ENCODE results near the gene SOSTDC1. TPM values are rescaled to one million over a fixed set of nuclear protein-coding genes. Genes with fewer than 3 reads are reported as not detected.

The SOSTDC1 gene
- total RNA-seq, 1 experiment from 2014 or later: 0.20 TPM

DNA sequence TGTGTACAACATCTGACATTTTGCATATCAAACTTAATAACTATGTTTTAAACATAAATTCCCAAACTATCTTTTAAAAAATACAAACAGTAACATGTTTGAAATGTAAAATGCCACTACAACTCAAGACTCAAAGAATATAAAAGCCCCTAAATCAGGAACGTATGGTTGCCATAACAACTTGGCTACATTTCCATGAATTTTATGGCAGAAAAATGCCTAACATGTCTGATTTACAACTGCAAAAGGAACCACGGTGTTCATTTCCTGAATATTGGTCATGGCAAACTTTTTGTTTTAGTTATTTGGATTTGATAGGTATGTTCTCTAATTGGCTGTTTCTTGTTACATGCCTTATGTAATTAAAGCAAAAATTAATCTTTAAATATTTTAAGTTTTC, 2.0 kb downstream of the SOSTDC1 start:
- Histone ChIP-seq H3K9ac (ENCODE audit: low read length) (no peak overlapping the region), H3K79me2 (ENCODE audit: insufficient read depth, low read length) (no peaks in the 10 kb centered on the region), H3K27me3 (ENCODE audit: insufficient read depth, low read length) (no peaks in the 10 kb centered on the region), H3K36me3 (ENCODE audit: control insufficient read depth in 1 of 2, insufficient read depth in 2 of 2, low read length in 2 of 2) (no peaks in the 10 kb centered on the region), H3K9me2 (ENCODE audit: insufficient read depth) (no peaks in the 10 kb centered on the region), H3K9me3 (ENCODE audit: control insufficient read depth in 1 of 2, insufficient read depth in 1 of 2, low read depth in 1 of 2, low read length in 2 of 2) (no peaks in the 10 kb centered on the region), H2AFZ (ENCODE audit: low read depth, low read length, poor library complexity, severe bottlenecking) (no peak overlapping the region), H4K20me1 (ENCODE audit: insufficient read depth) (no peaks in the 10 kb centered on the region), H3K4me3 (replicated peaks in 1 of 2; ENCODE audit: low read depth in 1 of 2, low read length in 2 of 2) (no peak overlapping the region), H3K4me2 (ENCODE audit: low read length) (no peak overlapping the region), H3K27ac (ENCODE audit: low read depth, low read length) (no peak overlapping the region), H3K4me1 (ENCODE audit: control insufficient read depth in 1 of 2, insufficient read depth in 2 of 2, low read length in 2 of 2) (no peaks in the 10 kb centered on the region)
- no TSS peak for BruUV-seq (replicated peaks)
- ATAC-seq (no peak), DNase-seq (ENCODE audit: low read depth, low spot score) (no peak)
- ChIA-PET RAD21 (ENCODE audit: low non-redundant PET in 1 of 2, low total read pairs in 2 of 2, uncharacterized antibody in 2 of 2, unreplicated experiment in 2 of 2) (no interaction called here), CTCF (no interaction called here), POLR2A (no interaction called here)
- no peak for TF ChIP-seq CTCF (IDR thresholded peaks at IDR 0.05 in 2 of 3, conservative IDR thresholded peaks at IDR 0.05 in 1 of 3; ENCODE audit: borderline replicate concordance in 1 of 3, insufficient read depth in 1 of 3, low read depth in 2 of 3, low read length in 2 of 3)
- no peak for TF ChIP-seq EZH2 (IDR thresholded peaks at IDR 0.05)
- TF ChIP-seq JUND (IDR thresholded peaks at IDR 0.05): no peak
- no peak for TF ChIP-seq SP1 (IDR thresholded peaks at IDR 0.05; ENCODE audit: low read depth)
- intact Hi-C loops (cut with micrococcal nuclease): no loop called here

- Histone ChIP-seq H3K9me3 (ENCODE audit: control insufficient read depth in 1 of 2, insufficient read depth in 1 of 2, low read depth in 1 of 2, low read length in 2 of 2) (no peaks in the 10 kb centered on the region), H3K27me3 (ENCODE audit: insufficient read depth, low read length) (no peaks in the 10 kb centered on the region), H3K4me3 (replicated peaks in 1 of 2; ENCODE audit: low read depth in 1 of 2, low read length in 2 of 2) (no peak overlapping the region), H3K36me3 (ENCODE audit: control insufficient read depth in 1 of 2, insufficient read depth in 2 of 2, low read length in 2 of 2) (no peaks in the 10 kb centered on the region), H3K4me2 (ENCODE audit: low read length) (no peak overlapping the region), H3K4me1 (ENCODE audit: control insufficient read depth in 1 of 2, insufficient read depth in 2 of 2, low read length in 2 of 2) (no peaks in the 10 kb centered on the region), H3K9ac (ENCODE audit: low read length) (no peak overlapping the region), H3K27ac (ENCODE audit: low read depth, low read length) (no peak overlapping the region), H4K20me1 (ENCODE audit: insufficient read depth) (no peaks in the 10 kb centered on the region), H3K9me2 (ENCODE audit: insufficient read depth) (no peaks in the 10 kb centered on the region), H3K79me2 (ENCODE audit: insufficient read depth, low read length) (no peaks in the 10 kb centered on the region), H2AFZ (ENCODE audit: low read depth, low read length, poor library complexity, severe bottlenecking) (no peak overlapping the region)
- no peak for DNase-seq (ENCODE audit: low read depth, low spot score)
- BruUV-seq (replicated peaks): no TSS peak
- TF ChIP-seq CEBPB (IDR thresholded peaks at IDR 0.05; ENCODE audit: low read depth) (no peak), ZNF274 (IDR thresholded peaks at IDR 0.05; ENCODE audit: low read depth, low read length) (no peak), SRF (IDR thresholded peaks at IDR 0.05; ENCODE audit: low read depth) (no peak), CBX3 (IDR thresholded peaks at IDR 0.05; ENCODE audit: low read depth) (no peak), TCF7L2 (IDR thresholded peaks at IDR 0.05; ENCODE audit: borderline replicate concordance, extremely low read depth, insufficient read depth, insufficient read length) (no peak), MAX (IDR thresholded peaks at IDR 0.05) (no peak), YY1 (IDR thresholded peaks at IDR 0.05; ENCODE audit: extremely low read depth, insufficient replicate concordance, low read depth, low read length) (no peak), FOSL1 (IDR thresholded peaks at IDR 0.05; ENCODE audit: low read depth) (no peak), EZH2phosphoT487 (IDR thresholded peaks at IDR 0.05; ENCODE audit: borderline replicate concordance) (no peak), POLR2A (IDR thresholded peaks at IDR 0.05; ENCODE audit: borderline replicate concordance, extremely low read depth, insufficient read depth, insufficient read length) (no peak)
- TF ChIP-seq, protein P1, sequence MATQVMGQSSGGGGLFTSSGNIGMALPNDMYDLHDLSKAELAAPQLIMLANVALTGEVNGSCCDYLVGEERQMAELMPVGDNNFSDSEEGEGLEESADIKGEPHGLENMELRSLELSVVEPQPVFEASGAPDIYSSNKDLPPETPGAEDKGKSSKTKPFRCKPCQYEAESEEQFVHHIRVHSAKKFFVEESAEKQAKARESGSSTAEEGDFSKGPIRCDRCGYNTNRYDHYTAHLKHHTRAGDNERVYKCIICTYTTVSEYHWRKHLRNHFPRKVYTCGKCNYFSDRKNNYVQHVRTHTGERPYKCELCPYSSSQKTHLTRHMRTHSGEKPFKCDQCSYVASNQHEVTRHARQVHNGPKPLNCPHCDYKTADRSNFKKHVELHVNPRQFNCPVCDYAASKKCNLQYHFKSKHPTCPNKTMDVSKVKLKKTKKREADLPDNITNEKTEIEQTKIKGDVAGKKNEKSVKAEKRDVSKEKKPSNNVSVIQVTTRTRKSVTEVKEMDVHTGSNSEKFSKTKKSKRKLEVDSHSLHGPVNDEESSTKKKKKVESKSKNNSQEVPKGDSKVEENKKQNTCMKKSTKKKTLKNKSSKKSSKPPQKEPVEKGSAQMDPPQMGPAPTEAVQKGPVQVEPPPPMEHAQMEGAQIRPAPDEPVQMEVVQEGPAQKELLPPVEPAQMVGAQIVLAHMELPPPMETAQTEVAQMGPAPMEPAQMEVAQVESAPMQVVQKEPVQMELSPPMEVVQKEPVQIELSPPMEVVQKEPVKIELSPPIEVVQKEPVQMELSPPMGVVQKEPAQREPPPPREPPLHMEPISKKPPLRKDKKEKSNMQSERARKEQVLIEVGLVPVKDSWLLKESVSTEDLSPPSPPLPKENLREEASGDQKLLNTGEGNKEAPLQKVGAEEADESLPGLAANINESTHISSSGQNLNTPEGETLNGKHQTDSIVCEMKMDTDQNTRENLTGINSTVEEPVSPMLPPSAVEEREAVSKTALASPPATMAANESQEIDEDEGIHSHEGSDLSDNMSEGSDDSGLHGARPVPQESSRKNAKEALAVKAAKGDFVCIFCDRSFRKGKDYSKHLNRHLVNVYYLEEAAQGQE (IDR thresholded peaks at IDR 0.05; ENCODE audit: low read depth): no peak
- ChIA-PET POLR2A (no interaction called here), CTCF (no interaction called here), RAD21 (ENCODE audit: low non-redundant PET in 1 of 2, low total read pairs in 2 of 2, uncharacterized antibody in 2 of 2, unreplicated experiment in 2 of 2) (no interaction called here)
- intact Hi-C loops (cut with micrococcal nuclease): no loop called here
- ATAC-seq: no peak
Measured at GRCh38 chr7:16462431-16462889, 3.1 kb downstream of the SOSTDC1 start.
